HG03066 (cell line): ENCODE measurements around the gene COQ9.
"Not testable (repeated sequence)": the region's sequence is repeated elsewhere in the genome, so short reads cannot be mapped to it uniquely, and the experiment has no call there.

Experiments used
- ATAC-seq: cut with Tn5 transposase; IDR thresholded peaks from one replicate; pipeline ENCODE4 v1.9.1; 2021; ENCODE audit warnings: low read depth; ENCODE audit not compliant: unreplicated experiment

COQ9 gene

DNA sequence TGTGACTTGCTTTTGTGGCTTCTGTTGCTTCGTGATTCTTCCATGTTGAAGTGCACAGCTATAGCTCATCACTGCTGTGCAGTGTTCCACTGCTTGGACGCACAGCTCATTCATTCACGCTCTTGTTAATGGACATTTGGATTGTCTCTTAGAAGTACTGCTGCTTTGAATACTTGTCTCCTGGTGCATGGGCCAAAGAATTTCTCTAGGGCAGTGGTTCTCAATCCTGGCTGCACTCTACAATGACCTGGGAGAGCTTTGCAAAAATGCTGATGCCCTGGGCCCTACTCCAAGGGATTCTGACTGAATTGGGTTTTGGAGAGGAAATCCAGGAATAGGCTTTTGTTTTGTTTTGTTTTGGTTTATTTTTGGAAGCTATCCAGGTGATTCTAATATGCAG lies 22.7 kb upstream of the COQ9 start:
- no peak for ATAC-seq

DNA sequence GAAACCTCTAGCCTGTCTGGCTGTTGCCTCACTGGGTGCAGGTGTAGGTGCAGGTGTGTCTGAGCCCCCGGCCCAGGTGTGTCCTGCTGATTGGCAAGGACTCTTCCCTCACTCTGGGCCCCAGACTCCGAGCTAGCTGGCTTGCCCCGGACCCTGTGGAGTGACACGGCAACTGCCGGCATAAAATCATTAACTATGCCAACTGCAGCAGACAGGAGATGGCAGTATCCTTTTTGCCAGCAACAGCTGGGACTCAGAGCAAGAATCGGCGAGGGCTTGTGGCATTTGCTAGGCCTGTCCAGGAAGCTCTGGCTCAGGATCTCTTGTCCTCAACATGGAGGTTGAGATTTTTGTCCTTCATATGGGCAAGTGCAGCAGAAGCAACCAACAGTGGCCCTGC lies 20.9 kb upstream of the COQ9 start:
- ATAC-seq: no peak

DNA sequence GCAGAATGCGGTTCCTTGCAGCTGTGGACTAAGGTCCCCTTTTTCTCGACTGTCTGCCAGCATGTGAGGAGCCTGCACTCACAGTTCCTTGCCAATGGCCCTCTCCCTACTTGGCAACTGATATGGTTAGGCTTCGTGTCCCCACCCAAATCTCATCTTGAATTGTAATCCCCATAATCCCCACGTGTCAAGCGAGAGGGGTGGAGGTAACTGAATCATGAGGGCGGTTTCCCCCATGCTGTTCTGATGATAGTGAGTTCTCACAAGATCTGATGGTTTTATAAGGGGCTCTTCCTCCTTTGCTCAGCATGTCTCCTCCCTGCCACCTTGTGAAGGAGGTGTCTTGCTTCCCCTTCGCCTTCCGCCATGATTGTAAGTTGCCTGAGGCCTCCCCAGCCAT lies 20.0 kb upstream of the COQ9 start:
- ATAC-seq: no peak

DNA sequence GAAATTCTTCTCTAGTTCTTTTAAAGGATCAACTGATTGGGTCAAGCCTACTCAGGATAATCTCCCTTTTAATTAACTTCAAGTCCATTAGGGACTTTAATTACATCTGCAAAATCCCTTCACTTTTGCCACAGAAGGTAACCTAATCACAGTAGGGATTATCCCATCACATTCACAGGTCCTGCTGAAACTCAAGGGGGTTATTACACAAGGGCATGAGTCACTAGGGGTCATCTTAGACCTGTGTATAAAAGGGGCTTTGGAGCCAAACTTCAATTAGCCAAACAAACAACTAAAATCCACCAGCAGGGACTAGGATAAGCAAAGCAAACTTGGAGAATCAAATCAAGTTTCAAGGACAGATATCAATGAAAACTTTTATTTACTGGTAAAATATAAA lies 19.5 kb upstream of the COQ9 start:
- ATAC-seq: no peak

DNA sequence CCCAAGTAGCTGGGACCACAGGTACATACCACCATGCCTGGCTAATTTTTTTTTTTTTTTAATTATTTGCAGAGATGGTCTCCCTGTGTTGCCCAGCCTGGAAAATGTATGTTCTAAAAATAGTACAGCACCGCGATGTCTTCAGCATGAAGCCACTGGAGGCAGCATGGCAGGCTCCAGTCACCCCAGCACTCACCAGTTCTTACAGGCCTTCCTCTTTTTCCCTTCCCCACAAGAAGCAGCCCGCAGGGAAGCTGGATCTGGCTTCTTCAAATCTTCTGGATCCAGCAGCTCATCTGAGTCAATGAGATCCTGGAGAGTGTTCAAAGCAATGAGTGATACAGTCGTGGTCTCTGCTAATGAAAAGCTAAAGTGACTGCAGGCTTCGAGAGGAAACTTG lies 16.3 kb upstream of the COQ9 start:
- ATAC-seq: no peak

DNA sequence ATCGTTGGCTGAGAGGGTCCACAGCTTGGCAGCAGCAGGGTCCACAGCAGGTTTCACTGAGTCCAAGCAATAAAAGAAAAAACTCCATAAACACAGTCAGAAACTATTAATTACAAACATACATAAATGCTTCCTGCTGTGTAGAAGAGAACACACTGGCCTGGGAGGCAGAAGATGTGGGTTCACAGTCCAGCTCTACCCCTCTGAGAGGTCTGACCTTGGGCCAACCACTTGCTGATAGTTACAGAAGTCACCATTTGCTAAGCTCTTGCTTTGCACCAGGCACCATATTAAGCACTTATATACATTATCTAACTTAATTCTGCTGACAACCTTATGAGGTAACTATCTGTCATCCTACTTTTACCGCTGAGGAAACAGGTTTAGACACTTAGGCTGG lies 14.8 kb upstream of the COQ9 start:
- ATAC-seq: no peak

DNA sequence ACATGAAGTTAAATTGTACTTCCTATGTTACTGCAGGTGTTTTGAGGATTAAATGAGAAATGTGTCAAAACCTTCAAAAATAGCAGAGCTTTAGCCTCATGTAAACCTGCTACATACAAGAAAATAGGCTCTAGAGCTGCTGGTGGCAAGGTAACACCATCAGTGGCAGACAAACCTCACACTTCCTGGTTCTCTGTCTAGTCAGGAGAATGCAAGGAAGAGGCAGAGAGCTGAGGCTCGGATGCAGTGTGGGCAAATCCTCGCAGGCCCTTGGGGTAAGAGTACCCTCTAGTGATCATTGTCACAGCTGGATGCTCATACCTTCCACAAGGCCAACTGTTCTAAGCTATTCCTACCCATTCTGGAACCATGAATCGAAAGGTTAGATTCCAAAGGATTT lies 14.3 kb upstream of the COQ9 start:
- ATAC-seq: no peak

DNA sequence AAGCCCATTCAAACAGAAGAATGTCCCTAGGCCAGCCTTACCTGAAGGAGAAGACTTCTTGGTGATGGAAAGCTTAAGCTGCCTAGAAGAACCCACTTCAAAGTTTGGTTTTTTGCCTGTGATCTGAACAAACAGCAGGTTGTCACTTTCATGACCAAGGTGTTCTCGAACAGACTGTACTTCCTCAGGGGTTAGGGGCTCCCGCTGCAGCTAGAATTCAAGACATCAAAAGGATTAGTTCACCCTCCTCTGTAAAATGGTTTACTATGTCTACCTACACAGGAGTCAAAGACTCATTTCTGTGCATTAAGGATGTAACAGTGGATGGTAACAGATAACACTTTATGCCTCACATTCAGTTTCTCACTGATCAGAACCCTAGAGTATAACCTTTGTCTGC lies 13.3 kb upstream of the COQ9 start:
- no peak for ATAC-seq

DNA sequence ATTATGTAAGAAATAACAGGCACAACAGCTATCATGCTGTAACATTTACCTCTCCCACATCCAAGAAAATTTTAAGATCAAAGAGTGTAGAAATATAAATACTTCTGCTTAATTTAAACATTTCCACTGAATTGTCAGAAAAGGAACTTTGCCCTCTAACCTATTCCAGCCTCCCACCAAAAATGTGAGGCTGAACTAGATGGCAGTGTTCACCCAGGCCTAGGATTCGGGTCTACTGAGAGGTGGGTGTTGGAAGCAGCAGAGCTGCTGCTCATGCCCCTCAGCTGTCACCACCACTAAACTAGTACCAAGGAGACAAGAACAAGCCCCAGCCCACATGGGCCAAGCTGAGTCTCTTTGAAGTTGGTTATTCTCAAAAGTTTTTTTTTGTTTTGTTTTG lies 11.4 kb upstream of the COQ9 start:
- ATAC-seq: no peak

DNA sequence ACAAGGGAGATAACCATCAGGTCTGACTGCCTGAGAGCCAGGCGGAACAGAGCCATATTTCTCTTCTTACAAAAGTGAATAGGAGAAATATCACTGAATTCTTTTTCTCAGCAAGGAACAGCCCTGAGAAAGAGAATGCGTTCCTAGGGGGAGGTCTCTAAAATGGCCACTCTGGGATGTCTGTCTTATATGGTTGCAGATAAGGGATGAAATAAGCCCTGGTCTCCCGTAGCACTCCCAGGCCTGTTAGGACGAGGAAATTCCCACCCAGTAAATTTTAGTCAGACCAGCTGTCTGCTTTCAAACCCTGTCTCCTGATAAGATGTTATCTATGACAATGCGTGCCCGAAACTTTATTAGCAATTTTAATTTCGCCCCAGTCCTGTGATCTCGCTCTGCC lies 7.3 kb upstream of the COQ9 start:
- not testable (repeated sequence) for ATAC-seq

DNA sequence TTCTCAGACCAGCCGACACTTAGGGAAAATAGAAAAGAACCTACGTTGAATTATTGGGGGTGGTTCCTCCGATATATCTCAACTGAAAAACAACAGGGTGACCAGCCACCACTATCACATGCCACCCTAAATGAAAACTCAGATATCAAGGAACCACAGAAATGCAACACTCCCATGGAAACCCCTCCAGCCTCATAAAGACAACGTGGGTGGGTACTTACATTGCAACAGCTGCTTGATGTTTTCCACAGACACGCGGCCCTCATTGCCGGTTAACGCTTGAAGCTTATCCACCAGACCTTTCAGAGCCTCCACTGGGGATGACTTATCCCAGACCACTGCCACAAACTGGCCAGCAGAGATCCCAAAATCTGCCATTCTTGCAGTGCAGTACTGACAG lies 6.7 kb upstream of the COQ9 start:
- ATAC-seq: not testable (repeated sequence)

DNA sequence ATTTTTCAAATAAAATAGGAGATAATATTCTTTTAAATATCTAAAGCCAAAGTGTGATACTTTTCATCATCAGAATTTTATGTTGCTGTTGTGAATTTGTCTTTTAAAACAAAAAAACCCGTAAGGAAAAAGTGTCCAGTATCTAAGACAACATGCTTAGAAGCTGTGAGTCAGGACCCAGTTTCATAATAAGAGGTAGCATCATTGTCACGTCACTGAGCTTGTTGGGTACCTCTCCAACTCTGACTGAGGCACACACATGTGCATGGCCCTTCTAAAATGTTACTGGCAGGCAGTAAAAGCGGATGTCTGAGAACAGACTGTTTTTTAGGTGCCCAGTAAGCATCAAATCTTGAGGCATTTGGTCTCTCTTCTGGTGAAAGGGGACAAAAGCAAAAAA lies 2.6 kb upstream of the COQ9 start:
- no peak for ATAC-seq

DNA sequence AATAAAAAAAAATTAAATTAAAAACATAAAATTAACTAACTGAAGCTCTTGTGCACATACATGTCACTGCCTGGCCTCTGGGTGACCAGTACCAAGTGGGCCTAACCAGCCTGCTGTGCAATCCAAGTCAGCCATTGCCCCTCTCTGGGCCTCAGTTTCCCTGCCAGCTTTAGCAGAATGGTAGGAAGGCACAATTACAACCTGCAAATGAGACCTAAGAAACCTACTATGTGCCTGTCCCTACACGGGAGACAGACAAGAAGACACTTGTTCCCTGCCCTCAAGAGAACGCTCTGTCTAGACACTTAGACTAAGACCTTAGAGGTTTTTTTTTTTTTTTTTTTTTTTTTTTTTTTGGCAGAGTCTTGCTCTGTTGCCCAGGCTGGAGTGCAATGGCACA lies 1.8 kb upstream of the COQ9 start:
- ATAC-seq: no peak

DNA sequence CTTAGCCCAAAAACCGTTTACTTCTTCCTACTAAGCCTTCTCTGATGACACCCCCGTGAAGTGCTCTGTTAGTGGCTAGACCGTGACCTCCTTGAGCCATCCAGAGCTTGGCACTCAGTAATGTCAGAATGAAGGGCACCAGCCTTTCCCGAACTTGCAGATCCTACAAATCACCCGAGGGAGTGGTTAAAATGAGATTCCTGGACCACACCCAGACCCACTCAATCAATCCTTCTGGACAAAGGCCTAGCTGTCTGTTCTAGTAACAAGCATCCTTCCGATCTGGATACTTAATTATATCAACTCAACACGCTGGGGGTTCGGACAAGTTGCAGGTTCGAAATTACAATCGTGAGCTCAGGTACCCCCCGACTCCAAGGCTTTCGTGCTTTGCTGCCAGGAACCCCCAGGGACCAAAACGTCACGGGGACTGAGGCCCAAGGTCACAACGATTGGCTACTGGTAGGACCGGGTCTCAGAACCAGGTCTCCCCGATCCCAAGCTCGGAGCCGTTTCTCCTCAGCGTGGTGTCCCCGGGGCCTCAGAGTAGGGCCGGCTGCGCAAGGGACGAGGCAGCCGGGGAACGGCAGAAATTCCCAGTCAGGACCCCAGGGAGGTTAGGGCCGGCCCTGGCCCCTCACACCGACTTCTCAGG lies 621 bp upstream of the COQ9 start:
- ATAC-seq: peak; percentile 36

DNA sequence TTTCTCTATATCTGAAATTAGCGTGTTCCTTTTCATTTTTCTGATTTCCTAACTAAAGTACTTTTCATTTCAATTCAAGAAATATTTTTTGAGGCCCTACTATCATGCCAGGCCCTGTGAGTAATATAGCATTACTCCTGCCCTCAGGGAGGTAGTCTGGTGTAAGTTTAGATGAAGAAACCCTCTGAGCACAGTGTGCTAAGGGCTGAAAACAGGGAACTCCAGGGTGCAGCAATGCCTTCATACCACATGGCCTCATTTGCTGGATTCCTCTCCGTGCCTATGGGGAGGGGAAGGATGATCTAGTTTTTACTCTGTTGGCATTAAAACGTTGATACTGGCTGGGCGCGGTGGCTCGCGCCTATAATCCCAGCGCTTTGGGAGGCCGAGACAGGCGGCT lies 4.7 kb downstream of the COQ9 start:
- no peak for ATAC-seq

DNA sequence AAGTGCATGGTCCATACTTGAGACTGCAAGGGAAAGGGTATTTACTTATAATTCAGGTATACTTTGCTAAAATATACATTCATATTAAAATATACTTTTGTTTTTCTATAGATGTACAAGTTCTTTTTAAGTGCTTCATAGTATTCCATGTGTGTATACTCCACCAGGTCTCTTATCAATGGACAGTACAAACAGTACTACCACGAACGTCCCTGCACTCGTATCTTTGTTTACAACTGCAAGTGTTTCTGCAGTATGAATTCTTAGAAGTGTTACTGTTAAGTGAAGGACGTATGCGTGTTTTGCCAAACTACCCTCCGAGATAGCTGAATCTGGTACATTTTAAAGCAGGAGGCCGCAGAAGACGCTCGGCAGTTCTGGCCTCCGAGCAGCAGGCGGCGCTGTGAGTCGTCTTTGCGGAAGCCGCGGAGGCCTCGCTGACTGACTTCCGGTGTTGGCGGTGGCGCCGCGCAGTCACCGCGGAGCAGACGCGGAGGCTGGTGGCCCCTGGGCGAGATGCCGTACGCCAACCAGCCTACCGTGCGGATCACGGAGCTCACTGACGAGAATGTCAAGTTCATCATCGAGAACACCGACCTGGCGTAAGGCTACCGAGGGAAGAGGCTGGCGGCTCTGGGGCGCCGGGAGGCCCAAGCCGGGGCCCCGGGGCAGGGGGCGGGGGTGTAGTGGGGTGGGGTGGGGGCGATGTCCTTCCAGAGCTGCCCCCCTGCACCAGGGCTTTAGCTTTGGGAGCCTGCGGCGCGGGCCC lies 15.1 kb downstream of the COQ9 start, which contains the start of gene POLR2C:
Gene POLR2C, plus strand, starts transcription at position 471 of the 769 bp plus-strand sequence. Its CDS starts 46 bp downstream, at position 517.
- ATAC-seq: peak; percentile 86

DNA sequence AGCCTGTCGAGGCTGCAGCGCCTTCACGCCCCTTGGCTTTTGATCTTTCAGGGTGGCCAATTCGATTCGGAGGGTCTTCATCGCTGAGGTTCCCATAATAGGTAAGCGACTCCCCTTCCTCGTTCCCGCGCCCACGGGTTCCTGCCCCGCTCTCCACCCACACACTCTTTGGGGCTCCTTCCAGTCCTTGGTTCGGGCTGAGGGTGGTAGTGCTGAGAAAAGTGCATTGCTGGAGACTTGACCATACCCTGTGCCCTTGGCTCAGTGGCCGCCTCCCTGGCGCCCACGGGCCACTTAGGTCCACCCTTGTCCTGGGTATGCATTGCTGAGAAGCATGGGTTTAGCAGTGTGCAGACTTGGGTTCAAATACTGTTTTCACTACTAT lies 15.7 kb downstream of the COQ9 start:
- ATAC-seq: peak; percentile 21

DNA sequence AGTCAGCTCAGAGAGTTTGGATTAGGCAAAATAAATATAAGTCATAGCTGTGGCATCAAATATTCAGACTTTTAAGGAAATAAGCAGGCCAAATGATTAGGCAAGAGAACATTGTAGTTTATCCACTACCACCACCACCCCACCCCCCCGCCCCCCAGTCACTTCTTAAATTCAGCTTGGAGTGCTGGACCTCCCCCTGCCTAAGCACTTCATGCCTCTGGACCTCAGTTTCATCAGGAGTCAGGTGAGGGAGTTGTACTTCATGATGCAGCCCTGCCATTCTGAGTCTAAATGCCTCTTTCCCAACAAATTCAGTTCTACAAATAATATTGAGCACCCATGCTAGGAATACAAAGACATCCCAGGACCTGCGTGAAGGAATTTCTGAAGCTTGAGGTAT lies 17.2 kb downstream of the COQ9 start:
- no peak for ATAC-seq

DNA sequence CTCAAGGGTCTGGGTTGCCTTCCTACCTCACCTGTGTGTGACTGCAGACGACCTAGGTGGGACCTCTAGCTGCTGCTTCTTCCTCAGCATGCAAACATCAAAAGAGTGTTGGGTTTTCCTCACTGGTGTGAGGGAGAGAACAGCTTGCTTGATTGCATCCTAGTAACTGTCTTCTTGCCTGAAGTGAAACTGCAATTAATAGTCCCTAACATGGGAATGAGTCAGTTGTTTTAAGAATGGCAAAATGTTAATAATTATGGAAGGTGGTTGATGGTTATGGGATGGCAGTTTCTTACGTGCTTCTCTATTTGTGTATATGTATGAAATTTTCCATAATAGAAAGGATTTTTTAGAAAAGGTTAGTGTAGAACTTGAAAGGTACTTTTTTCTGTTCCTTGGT lies 21.1 kb downstream of the COQ9 start:
- no peak for ATAC-seq

DNA sequence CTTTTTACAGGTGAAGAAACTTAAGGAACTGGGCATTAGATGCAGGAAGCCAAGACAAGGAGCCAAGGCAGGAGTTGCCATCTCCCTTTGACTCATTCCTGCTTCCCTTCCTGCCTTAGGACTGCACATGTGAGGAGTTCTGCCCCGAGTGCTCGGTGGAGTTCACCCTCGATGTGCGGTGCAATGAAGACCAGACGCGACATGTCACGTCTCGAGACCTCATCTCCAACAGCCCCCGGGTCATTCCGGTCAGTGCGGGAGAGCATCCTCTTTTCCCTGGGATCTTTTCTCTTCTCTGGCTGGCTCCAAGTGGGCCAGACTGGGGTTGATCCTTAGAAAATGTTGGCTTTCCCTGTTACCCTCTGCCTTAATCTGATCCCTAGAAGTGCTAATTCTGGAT lies 21.8 kb downstream of the COQ9 start:
- ATAC-seq: no peak

DNA sequence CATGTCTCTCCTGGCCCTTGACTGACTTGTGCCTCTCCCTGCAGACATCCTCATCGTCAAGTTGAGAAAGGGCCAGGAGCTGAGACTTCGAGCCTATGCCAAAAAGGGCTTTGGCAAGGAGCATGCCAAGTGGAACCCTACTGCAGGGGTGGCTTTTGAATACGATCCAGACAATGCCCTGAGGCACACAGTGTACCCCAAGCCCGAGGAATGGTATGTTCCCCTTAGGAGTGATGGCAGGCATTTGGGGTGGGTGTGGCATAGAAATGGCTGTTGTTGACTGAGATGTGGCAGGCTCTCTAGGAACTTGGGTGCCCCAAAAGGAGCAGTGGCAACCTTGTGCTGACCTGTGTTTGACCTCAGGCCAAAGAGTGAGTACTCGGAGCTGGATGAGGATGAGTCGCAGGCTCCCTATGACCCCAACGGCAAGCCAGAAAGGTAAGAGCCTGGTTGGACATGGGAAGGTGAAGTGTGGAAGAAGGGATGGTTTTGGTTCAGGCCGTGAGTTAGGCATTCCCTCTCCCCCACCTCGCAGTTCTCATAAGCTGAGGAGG lies 22.7 kb downstream of the COQ9 start:
- ATAC-seq: no peak

DNA sequence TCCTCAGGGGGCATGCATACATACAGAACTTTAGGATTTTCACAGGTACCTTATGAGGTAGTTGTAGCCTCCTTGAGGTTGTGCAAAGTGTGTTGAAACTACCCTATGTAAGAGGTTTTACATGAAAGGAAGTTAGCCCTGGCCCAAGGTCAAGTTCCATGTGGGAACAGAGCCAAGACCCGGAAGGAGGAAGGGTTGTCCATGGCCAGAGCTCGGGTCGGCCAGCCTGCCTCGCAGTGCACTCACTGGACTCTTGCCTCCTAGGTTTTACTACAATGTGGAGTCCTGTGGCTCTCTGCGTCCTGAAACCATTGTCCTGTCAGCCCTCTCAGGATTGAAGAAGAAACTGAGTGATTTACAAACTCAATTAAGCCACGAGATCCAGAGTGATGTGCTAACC lies 23.4 kb downstream of the COQ9 start:
- ATAC-seq: no peak
